ENCODE results near the gene TGM1.

The TGM1 gene

DNA sequence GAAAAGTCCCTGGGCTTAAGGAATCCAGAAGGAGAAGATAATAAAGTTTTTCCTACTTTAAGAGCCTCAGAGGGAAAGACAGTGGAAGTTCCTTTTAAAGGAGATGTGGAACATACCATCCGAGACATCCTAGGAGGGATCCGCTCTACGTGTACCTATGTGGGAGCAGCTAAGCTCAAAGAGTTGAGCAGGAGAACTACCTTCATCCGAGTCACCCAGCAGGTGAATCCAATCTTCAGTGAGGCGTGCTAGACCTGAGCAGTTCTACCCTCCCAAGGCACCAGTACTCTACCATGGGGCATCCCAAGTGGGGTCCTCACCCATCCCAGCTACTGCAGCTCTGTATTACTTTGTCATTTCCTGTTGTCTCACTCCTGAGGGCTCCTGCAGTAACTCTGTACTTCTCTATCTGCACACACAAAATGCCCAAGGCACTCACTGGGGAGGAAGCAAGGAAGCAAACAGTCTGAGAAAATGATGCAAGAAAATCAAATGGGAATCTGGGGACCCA lies 24.4 kb downstream of the TGM1 start:
- H3K27ac ChIP-seq (ENCODE audit: extremely low read depth, low read depth, low read length): no peak overlapping the region
- H3K36me3 ChIP-seq (ENCODE audit: control insufficient read depth in 2 of 2, insufficient read depth in 1 of 2, low read length in 2 of 2): peaks cover 13 to 74% of the 10 kb centered on the region in 2 experiments; a peak in 2 of 3 replicates
- CTCF ChIA-PET: interaction anchor here (0.6 to 2.4 kb wide), 5 partner anchors 42 to 193 kb away, joined by 5 to 15 read pairs (median 5); partner anchors contain the start of genes CIDEB, DHRS1 and NOP9
- no peaks in the 10 kb centered on the region for H3K9me3 ChIP-seq (ENCODE audit: control insufficient read depth, insufficient read depth, low read depth, low read length)
- peaks cover 2% of the 10 kb centered on the region; the same call in 1 of the 2 replicates for H3K4me1 ChIP-seq (ENCODE audit: control insufficient read depth, insufficient read depth, low read length)
- no peak overlapping the region for H3K4me3 ChIP-seq (ENCODE audit: low read depth, low read length)
- POLR2A ChIA-PET: interaction anchor here (0.8 to 1.7 kb wide), 4 partner anchors 23 to 97 kb away, joined by 3 to 6 read pairs (median 4); partner anchors contain the start of genes EMC9, MDP1 and RABGGTA
- no peak for TF ChIP-seq HOXC10 (CRISPR knock-in tag; IDR thresholded peaks at IDR 0.05)
- no peak for TF ChIP-seq ZNF48 (tag by site-specific recombination; IDR thresholded peaks at IDR 0.05)
- no peak for TF ChIP-seq SETDB1 (IDR thresholded peaks at IDR 0.05; ENCODE audit: insufficient read length, low read length)
- TF ChIP-seq, protein P1, sequence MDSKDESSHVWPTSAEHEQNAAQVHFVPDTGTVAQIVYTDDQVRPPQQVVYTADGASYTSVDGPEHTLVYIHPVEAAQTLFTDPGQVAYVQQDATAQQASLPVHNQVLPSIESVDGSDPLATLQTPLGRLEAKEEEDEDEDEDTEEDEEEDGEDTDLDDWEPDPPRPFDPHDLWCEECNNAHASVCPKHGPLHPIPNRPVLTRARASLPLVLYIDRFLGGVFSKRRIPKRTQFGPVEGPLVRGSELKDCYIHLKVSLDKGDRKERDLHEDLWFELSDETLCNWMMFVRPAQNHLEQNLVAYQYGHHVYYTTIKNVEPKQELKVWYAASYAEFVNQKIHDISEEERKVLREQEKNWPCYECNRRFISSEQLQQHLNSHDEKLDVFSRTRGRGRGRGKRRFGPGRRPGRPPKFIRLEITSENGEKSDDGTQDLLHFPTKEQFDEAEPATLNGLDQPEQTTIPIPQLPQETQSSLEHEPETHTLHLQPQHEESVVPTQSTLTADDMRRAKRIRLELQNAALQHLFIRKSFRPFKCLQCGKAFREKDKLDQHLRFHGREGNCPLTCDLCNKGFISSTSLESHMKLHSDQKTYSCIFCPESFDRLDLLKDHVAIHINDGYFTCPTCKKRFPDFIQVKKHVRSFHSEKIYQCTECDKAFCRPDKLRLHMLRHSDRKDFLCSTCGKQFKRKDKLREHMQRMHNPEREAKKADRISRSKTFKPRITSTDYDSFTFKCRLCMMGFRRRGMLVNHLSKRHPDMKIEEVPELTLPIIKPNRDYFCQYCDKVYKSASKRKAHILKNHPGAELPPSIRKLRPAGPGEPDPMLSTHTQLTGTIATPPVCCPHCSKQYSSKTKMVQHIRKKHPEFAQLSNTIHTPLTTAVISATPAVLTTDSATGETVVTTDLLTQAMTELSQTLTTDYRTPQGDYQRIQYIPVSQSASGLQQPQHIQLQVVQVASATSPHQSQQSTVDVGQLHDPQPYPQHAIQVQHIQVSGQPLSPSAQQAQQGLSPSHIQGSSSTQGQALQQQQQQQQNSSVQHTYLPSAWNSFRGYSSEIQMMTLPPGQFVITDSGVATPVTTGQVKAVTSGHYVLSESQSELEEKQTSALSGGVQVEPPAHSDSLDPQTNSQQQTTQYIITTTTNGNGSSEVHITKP (tag by site-specific recombination; IDR thresholded peaks at IDR 0.05): peak; percentile 86
- TF ChIP-seq ZNF423 (tag by site-specific recombination; IDR thresholded peaks at IDR 0.05): no peak

DNA sequence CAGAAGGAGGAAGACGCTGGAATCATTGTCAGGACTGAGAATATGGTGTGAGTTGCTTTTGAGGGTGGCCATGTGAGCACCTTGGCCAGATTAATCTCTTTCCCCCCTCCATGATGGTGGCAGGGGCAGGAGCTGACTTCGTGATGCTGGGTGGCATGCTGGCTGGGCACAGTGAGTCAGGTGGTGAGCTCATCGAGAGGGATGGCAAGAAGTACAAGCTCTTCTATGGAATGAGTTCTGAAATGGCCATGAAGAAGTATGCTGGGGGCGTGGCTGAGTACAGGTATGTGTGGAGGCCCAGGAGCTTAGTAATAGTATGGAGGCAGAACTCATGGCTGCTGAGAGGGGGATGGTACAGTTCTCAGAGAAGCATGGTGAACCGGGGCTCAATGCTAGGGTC lies 24.9 kb downstream of the TGM1 start:
- H3K27ac ChIP-seq (ENCODE audit: extremely low read depth, low read depth, low read length): no peak overlapping the region
- ChIA-PET POLR2A (interaction anchor here (0.5 to 1.7 kb wide), 4 partner anchors 9 to 97 kb away, joined by 3 to 6 read pairs (median 4); partner anchors contain the start of genes EMC9, MDP1 and RABGGTA), CTCF (interaction anchor here (1.3 to 2.4 kb wide), 3 partner anchors 59 to 70 kb away, joined by 5 to 15 read pairs (median 6); partner anchors contain the start of genes CIDEB, DHRS1 and NOP9)
- peaks cover 7% of the 10 kb centered on the region for H3K4me1 ChIP-seq (ENCODE audit: control insufficient read depth, insufficient read depth, low read length)
- TF ChIP-seq ZBTB48 (tag by site-specific recombination; IDR thresholded peaks at IDR 0.05) (no peak), ZIC2 (tag by site-specific recombination; IDR thresholded peaks at IDR 0.05) (no peak)
- H3K4me3 ChIP-seq (ENCODE audit: low read depth, low read length): no peak overlapping the region
- no peaks in the 10 kb centered on the region for H3K9me3 ChIP-seq (ENCODE audit: control insufficient read depth, insufficient read depth, low read depth, low read length)
- peaks cover 13 to 74% of the 10 kb centered on the region in 2 experiments; a peak in 2 of 3 replicates for H3K36me3 ChIP-seq (ENCODE audit: control insufficient read depth in 2 of 2, insufficient read depth in 1 of 2, low read length in 2 of 2)

DNA sequence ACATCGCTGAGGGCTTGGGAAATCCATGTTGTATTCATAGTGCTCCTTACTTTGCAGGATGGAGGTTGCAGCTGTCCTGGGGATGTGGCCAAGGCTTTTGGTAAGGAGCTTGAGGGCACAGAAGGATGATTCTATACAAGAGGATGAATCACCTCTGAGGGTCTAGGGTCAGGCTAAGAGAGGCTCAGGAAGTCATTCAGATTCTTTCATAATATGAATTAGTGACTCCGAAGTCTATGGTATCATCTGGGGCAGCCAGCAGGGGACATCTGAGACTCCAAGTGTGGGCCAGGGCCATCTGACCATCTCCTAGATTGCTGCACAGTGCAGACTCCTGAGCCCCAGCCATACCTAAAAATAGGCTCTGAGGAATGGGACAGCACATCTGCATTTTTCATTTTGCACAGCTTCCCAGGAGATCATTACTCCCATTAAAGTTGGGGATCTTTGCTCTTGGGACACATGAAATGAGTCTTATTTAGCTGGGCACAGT lies 25.5 kb downstream of the TGM1 start:
- no peaks in the 10 kb centered on the region for H3K9me3 ChIP-seq (ENCODE audit: control insufficient read depth, insufficient read depth, low read depth, low read length)
- H3K36me3 ChIP-seq (ENCODE audit: control insufficient read depth in 2 of 2, insufficient read depth in 1 of 2, low read length in 2 of 2): peaks cover 13 to 74% of the 10 kb centered on the region in 2 experiments; a peak in 2 of 3 replicates
- ChIA-PET CTCF (interaction anchor here (1.3 to 2.9 kb wide), 4 partner anchors 60 to 70 kb away, joined by 5 to 20 read pairs (median 10); partner anchors contain the start of genes CIDEB, DHRS1 and NOP9), POLR2A (interaction anchor here (0.5 to 1.7 kb wide), 5 partner anchors 9 to 96 kb away, joined by 3 to 6 read pairs (median 4); partner anchors contain the start of genes CHMP4A, EMC9, MDP1 and RABGGTA)
- no peak for TF ChIP-seq ZNF747 (tag by site-specific recombination; IDR thresholded peaks at IDR 0.05)
- TF ChIP-seq ZNF48 (tag by site-specific recombination; IDR thresholded peaks at IDR 0.05): no peak
- TF ChIP-seq, protein P2, sequence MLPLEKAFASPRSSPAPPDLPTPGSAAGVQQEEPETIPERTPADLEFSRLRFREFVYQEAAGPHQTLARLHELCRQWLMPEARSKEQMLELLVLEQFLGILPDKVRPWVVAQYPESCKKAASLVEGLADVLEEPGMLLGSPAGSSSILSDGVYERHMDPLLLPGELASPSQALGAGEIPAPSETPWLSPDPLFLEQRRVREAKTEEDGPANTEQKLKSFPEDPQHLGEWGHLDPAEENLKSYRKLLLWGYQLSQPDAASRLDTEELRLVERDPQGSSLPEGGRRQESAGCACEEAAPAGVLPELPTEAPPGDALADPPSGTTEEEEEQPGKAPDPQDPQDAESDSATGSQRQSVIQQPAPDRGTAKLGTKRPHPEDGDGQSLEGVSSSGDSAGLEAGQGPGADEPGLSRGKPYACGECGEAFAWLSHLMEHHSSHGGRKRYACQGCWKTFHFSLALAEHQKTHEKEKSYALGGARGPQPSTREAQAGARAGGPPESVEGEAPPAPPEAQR (tag by site-specific recombination; IDR thresholded peaks at IDR 0.05): no peak
- no peak for TF ChIP-seq ZNF37A (tag by site-specific recombination; IDR thresholded peaks at IDR 0.05)
- TF ChIP-seq, protein P3, sequence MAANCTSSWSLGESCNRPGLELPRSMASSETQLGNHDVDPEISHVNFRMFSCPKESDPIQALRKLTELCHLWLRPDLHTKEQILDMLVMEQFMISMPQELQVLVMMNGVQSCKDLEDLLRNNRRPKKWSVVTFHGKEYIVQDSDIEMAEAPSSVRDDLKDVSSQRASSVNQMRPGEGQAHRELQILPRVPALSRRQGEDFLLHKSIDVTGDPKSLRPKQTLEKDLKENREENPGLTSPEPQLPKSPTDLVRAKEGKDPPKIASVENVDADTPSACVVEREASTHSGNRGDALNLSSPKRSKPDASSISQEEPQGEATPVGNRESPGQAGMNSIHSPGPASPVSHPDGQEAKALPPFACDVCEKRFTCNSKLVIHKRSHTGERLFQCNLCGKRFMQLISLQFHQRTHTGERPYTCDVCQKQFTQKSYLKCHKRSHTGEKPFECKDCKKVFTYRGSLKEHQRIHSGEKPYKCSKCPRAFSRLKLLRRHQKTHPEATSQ (tag by site-specific recombination; IDR thresholded peaks at IDR 0.05): no peak
- no peak for TF ChIP-seq ZSCAN30 (tag by site-specific recombination; IDR thresholded peaks at IDR 0.05)
- TF ChIP-seq ZEB2 (tag by site-specific recombination; IDR thresholded peaks at IDR 0.05): no peak
- no peak for TF ChIP-seq ZNF416 (tag by site-specific recombination; IDR thresholded peaks at IDR 0.05)
- TF ChIP-seq, protein P4, sequence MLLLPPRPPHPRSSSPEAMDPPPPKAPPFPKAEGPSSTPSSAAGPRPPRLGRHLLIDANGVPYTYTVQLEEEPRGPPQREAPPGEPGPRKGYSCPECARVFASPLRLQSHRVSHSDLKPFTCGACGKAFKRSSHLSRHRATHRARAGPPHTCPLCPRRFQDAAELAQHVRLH (tag by site-specific recombination; IDR thresholded peaks at IDR 0.05): no peak
- TF ChIP-seq ZNF121 (tag by site-specific recombination; IDR thresholded peaks at IDR 0.05): no peak
- no peak for TF ChIP-seq ZNF302 (tag by site-specific recombination; IDR thresholded peaks at IDR 0.05; ENCODE audit: low read depth)
- H3K4me1 ChIP-seq (ENCODE audit: control insufficient read depth, insufficient read depth, low read length): peaks cover 7% of the 10 kb centered on the region
- no peak overlapping the region for H3K4me3 ChIP-seq (ENCODE audit: low read depth, low read length)
- no peak overlapping the region for H3K27ac ChIP-seq (ENCODE audit: extremely low read depth, low read depth, low read length)

Measured in HEK293 (cell line).